CMK (cell line): Measurements from ENCODE around the gene PRKCA.
"Not testable (repeated sequence)": the region's sequence is repeated elsewhere in the genome, so short reads cannot be mapped to it uniquely, and the experiment has no call there.

ENCODE experiments used
- DNase-seq: peaks from one replicate; pipeline ENCODE4 v3.0.0-alpha.2; 2010; ENCODE audit warnings: low read depth

PRKCA gene

DNA sequence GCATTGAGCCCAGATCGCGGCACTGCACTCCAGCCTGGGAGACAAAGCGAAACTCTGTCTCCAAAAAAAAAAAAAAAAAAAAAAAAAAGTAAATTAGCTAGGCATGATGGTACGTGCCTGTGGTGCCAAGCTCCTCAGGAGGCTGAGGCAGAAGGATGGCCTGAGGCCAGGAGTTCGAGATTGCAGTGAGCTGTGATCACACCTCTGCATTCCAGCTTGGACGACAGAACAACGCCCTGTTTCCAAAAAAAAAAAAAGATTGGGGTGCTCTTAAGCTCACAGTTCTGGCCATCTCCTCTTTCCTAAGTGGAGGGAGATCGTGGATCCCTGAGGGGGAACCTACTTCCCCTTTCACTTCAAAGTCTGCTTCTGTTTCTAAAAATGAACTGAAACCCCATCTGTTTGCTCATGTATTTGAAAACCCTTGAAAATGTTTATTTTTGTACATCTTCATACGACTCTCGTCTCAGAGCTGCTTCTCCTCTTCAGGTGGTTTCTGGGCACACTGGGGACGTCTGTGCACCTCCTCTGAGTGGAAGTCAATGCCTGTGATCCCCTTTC lies 138.8 kb downstream of the PRKCA start:
- DNase-seq, result no peak

DNA sequence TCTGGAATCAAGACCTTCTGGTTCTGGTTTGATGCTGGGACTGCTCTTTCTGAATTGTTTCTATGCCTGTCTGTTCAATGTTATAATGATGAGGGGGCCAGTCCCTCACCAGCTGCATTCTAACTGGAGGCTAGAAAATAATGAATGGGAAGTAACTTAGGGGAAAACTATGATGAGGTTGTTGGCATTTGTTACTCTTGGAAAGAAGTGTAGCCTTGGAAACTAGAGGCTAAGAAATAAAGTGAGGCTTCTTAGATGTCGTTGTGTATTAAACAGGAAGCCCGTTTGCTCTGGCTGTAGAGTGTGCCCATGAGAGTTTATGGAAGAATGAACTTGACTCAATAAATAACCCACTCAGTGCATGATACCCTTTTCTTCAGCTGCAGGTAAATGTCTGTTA lies 140.8 kb downstream of the PRKCA start:
- DNase-seq, result no peak

DNA sequence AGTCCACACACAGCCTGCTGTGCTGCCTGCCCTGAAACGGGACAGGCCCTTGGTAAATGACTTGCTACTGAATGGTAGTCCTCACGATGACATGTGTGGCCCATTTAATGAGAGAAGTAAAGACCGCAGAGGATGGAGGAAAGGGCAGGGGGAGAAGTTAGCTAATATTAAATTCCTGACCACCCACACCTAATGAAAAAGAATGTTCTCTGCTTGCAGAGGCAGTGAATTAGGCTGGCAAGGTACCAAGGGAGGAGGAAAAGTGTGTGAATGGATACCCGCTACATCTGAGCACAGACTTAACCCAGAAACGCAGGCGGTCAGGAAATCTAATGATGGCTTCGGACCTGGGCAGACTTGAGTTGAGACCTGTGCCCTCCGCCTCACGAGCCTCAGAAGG lies 141.2 kb downstream of the PRKCA start:
- DNase-seq, result no peak

DNA sequence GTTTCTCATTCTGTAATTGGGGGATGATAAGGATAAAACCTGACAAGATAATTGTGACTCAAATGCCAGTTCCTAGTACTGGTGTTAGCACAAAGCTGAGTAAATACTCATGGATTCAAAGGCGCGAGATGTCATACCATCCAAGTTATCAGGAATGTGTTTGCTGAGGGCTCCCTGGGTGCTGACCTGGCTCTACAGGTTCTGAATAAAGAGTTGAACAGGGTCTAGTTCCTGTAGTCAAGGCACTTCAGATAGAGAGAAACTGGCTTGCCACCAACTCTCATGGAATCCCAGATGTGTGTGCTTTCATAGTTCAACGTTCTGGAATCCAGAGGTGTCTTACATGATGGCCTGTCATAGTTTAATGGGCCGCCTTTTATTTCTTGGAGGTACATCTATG lies 141.6 kb downstream of the PRKCA start:
- DNase-seq, result no peak

DNA sequence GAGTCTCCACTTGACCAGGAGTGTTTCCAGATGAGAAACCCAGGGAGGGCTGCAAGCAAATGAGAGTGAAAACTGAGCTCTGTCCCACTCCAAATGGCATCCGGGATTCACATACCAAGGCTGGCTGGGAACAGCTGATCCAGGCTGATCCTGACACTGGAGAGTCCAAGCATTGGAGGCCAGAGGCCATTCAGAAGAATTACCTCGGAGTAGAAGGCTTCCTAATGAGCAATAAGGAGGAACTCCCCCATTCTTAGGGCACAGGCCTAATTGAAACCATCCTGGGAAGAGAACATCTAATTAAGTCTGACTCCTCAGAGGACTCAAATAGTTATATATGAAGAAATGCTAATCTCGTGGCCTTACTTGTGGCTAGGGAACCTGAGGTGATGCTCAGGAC lies 142.8 kb downstream of the PRKCA start:
- DNase-seq, result no peak

DNA sequence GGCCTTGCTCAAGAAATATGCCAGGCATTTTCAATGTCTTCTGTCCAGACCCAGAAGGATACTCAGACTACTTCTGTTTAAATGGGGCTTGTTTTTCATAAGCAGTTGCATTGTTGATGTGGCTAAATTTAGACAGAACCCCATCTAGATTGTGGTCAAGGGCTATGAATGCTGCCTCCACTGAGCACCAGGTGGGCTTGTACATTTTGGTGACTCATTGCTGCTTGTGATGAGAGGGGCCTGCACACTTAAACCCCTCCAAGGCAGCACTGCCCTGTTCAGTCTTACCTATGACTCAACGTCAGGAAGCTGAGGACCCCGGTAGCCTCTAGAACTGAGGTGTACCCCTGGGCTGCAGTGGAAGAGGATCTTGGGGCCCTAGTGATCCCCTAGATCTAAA lies 144.0 kb downstream of the PRKCA start:
- no peak for DNase-seq

DNA sequence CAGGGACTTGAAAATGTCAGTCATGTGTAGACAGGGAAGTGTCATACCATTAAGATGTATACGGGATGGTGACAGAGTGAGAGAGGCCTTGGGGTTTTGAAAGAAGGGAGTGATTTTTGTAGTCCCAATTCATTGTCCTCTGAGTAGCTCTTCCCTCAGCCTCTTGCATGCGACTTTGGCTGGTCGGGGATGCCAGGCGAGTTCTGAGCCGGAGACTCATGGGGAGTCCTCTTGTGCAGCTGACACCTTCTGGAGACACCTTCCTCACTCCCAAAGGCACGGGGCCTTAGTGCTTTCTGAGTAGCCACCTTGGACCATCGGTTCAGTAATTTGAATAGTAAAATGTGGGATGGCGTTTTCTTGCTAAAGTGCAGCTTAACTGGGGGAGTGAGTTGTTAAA lies 144.7 kb downstream of the PRKCA start:
- no peak for DNase-seq

DNA sequence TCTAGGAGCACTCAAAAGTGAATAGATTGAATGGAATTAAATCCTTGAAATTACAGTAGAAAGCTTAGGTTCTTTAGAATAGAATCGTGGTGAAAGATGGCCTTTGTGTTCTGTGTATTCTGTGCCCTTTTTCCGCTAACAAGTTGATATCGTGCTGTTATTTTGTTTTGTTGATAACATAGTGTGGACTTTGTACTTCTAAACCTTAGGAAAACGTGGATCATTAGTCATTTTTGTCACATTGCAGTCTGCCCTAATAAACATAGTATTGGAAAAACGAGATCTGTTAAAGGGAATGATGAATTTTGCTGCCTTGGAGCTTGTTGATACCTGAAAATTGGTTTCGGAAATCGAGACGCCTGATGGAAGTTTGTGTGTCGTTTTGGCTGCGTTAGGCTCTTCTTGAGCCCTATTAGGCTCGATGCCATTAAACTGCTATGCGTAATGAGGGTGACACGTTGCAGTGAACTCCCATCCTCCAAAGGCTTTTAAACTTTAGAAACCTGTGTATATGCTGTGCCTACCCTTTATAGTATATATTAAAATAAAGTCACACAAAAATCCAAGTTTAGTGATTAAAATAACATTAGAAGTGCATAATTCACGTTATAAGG lies 145.7 kb downstream of the PRKCA start:
- DNase-seq, result no peak

DNA sequence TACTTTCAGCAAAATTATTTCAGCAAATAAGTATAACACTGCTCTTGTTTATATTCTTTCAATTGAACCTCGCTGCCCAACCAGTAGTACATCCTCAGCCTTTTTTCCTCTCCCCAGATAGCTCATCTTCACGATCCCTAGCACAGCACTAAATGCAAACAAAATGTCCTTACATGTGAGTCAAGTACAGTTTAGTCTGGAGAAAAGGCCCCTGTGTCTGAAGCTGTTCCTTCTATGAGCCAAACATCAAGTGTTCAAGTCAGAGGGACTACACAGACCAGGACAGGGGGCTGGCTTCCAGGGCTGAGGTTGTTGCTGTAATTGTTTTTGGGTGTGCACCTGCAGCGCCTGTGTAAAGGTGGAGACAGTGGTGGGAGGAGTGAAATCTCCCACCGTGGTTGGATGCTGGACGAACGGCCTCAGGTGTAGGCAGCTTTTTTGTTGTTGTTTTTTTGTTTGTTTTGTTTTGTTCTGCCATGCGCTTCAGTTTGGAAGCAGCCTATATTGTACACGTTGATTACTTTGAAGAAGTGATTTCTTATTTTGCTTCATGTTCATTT lies 147.1 kb downstream of the PRKCA start:
- no peak for DNase-seq

DNA sequence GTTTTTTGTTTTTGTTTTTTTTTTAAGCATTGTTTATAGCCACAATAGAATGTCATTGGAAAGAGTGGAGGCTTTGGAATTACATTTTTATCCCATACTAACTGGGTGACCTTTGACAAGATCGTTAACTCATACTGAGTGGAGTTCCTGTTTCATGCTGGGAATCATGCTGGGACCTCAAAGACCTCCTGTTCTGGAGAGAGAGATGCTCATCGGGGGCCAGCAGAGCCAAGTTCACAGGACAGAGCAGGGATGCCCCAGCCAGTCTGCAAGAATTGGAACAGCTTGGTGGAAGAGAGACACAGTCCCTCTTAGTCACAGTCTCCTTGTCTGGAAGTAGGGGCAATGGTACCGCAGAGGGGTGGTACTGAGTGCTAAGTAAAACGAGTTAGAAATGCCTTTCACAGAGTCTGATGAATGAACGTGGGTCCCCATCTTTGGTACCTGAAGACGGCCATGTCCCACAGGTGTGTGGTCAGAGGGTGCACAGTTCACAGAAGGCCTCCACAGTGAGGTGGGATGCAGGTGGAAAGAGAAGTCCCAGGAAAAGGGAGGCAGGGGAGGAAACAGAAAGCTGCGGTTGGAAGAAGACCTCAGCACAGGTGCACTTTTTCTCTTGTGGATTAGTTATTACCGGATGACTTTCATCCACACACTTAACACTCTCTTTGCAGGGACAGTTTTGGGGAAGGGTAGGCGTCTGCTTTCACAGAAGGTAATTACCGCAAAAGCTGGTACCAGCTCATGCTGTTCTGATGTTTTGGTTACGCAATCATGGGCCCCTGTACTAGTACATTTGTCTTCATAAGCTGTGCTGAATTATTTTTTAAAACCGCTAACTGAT lies 147.8 kb downstream of the PRKCA start:
- no peak for DNase-seq

DNA sequence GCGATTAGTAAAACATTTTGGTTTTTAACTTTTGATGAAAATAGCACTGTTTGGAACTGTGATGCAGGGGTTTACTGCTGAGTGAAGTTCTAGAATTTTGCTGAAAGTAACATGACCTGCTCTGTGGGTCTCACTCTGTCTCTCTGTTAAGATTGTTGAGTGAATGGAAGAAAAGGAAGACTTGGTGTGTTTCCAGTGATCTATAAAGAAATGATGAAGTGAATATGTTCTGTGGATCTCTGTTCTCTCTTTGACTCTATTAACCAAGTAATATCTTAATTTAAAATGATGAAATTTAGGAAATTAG lies 148.4 kb downstream of the PRKCA start:
- DNase-seq, result no peak

DNA sequence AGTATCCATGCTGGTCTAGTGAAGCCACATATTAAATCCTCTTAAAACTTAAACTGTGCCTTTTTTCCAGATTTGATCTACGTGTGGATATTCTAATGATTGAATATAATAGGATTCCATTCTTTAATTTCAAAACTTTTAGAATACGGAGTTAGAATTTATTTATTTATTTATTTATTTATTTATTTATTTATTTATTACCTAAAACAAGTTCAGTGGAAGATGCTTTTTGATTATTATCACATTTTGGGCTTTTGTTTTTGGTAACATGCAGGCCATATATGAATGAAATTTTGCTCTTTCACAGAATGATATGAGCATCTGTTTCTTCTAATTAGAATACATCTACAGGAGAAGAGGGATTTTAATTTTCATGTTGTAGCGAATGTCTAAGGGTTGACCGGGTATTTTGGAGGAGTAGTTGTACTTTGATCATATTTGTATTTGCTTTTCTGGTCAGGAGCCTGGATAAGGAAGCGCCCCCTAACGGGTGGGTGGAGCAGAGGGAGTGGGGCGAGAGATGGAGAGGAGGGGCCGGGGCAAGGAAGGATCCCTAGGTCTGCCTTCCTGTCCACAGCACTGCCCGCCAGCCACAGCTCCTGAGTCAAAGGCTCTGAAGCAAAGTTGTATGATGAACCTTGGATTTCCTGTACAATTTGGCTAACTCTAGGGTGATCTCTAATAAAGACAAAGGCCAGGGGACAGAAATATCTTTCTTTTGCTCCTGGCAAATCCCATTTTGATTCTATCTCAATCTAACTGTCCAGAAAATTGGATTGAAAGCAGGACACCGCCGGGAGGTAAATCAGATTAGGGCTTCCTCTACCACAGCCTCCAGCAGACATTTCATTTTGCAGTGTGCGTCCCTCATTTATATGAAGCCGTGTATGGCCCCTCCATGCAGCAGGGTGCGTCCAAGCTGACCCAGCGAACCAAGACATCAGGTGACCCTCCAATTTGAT lies 149.1 kb downstream of the PRKCA start:
- no peak for DNase-seq

DNA sequence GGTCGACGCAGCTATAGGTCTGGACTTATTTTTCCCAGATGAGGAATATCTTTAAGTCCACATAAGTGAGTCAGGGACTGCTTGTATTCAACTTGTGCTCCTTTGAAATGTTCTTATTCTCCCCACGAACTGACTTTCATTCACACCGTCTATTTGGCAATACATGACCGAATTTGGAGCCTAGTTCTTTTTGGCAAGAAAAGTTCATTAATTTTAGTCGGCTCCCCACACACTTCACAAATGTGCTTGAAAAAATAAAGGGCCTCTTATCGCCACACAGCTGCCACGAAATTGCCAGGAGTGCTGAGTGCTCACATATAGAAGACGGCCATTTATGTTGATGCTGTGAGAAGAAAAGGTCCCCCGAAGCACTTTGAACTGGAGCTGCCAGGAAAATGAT lies 152.6 kb downstream of the PRKCA start:
- no peak for DNase-seq

DNA sequence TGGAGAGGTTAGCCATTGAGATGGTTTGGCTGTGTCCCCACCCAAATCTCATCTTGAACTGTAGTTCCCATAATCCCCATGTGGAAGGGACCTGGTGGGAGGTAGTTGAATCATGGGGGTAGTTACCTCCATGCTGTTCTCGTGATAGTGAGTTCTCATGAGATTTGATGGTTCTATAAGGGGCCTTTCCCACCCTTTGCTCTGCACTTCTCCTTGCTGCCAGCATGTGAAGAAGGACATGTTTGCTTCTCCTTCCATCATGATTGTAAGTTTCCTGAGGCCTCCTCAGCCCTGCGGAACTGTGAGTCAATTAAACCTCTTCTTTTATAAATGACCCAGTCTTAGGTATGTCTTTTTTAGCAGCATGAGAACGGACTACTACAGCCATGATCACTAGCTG lies 155.1 kb downstream of the PRKCA start:
- DNase-seq, result not testable (repeated sequence)

DNA sequence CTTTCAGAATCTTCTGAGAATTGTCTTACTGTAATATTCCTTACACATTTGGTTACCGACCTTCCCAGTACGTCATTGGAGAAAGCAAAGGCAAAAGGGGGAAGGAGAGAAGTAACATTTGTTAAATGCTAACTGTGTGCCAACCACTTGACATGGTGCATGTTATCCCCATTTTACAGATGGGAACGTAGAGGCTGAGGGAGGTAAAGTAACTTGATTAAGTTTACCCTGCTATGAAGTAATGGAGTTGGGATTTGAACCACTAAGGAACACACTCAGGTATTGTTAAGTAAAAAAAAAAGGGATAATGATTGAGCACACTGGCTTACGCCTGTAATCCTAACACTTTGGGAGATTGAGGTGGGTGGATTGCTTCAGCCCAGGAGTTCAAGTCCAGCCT lies 156.4 kb downstream of the PRKCA start:
- DNase-seq, result no peak

DNA sequence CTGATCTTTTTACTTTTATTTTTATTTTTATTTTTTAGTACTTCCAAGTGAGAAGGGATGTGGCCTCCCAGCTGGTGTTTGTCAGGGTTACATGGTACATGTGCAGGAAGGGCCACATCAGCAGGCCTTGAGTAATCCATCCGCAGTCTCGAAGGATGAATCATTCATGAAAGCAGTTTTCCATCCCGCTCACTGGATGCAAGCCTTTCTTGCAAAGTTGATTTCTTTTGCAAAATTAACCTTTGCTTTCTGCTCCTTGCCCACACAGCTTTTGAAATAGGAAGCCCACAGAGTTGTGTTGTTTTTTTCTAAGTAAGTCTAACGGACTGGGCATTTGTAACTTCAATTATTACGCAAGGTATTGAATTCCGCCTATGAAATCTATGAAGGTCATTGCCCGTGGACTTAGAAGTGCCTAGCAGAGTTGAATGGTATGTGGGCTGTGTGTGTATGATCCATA lies 157.4 kb downstream of the PRKCA start:
- no peak for DNase-seq

DNA sequence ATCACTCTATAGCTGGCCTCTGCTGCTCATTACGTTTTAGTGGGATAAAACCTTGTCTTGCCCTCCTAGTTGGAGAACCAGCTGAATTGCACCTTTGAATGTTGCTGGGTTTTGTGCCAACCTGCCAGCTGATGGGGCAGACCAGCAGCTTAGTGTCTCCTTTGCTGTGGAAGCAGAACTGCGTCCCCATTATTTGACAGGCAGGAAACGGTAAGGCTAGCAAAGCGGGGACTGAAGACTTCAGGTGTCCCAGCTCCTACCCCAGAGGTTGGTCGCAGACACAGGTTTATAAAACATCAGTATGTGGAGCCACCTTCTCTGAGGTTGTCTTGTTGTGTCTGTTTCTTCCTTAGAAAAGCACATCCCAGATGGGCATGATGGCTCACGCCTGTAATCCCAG lies 158.1 kb downstream of the PRKCA start:
- no peak for DNase-seq

DNA sequence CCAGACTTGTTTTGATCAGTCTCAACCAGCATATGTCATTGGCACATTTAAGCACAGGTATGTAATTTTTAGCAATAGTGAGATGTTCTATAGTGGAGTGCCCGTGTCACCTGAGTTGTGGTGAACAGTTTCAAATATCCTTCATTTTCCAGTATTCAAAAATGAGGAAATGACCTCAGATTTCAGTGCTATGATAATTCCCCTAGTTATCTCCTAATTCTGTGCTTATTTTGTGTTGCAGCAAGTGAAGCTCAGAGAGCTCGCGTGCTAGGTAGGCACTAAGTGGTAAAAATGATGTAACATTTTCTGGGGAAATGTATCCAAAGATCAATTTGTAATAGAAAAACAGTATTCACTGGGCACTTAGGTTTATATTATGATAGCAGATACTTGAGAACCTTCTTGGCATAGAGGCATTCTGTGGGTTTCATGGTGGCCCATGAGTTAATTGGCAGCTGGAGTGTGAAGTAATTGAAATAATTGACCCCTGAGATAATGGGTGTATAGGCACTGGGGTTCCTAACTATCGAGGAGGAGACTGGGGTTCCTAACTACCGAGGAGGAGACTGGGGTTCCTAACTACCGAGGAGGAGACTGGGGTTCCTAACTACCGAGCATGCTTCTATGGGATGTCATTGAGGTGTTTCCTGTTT lies 159.1 kb downstream of the PRKCA start:
- DNase-seq, result no peak

DNA sequence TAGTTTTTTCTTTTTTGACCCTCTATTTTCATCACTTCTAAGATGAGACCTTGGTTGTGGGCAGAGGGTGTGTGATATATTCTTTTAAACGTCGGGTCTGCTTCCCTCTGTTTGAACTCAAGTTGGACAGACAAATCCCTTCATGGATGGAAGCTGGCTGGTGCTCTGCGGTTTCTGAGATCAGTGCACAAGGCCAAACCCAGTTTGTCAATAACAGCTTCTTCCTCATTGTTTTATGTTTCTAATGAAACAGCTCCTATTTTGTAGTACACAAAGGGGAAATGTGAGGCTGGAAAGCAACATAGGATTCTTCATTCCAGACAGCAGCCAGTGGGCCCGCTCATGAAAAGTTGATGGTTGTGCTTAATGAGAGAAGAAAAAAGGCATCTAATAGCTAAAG lies 159.6 kb downstream of the PRKCA start:
- no peak for DNase-seq

DNA sequence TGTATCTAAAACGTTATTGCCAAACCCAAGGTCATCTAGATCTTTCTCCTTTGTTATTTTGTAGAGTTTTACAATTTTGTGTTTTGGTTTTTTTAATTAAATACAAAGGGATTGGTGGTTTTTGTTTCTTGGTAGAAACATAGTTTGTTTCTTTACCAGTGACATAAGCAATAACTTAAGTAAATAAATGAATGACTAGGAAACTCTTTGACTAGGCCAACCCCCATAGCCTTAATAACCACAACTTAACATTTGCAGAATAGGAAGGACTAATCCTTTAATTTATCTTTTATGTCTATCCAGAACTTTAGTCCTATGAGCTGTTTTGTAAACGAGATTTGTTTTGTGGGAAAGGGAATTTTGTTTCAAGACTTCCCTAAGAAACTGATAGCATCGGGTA lies 162.5 kb downstream of the PRKCA start:
- no peak for DNase-seq

DNA sequence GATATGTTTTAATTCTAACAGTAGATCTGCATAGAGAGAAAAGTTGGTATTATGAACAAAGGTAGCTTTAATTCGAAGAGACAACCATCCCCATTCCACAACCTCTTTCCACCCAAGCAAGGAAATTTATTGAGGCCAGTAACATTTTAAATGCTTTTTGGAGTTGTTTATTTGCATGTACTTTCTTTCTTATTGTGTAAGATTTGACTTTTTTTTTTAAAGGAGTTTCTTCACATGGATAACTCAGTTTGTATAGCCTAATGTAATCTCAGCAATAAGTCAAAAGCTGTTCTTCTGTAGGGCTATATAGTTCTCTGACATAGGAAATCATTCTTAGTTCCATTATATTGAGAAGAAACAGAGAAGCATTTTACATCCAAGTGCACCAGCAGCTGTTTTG lies 163.3 kb downstream of the PRKCA start:
- DNase-seq, result no peak
